ENCODE data around the gene SLC5A1.

The SLC5A1 gene

DNA sequence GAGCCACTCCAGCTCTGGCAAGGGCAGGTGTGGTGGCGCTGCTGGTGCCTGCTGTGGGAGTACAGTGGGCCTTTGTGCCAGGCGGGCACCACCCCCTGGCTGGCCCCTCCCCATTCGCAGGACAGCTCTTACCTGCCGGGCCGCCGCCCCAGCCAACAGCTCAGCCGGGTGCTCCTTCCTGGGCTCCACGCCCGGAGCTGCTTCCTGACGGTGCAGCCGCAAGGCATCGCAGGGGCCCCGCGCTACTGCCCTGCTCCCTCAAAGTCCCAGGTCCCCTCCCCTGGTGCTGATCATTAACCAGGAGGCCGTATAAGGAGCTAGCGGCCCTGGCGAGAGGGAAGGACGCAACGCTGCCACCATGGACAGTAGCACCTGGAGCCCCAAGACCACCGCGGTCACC lies at the start of gene SLC5A1:
SLC5A1 (plus strand) TSS at position 338 of the 400 bp plus-strand sequence; CDS start at position 359, 21 bp downstream.
- DNase-seq (ENCODE audit: low read depth in 2 of 2), result no peak

DNA sequence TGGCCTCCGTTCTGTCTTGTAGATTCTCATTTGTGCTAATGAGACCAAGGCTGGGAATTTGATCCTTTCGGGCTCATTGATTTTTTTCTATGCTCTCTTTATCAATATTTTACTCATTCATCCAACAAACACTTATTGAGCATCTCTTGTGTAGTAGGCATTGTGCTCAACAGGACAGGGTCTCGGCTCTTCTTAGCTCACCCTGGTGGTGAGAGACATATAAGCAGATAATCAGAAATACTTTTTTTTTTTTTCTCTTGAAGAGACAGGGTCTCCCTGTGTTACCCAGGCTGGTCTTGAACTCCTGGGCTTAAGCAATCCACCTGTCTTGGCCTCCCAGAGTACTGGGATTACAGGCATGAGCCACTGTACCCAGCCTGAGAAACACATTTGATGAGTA lies 48.0 kb upstream of the SLC5A1 start:
- DNase-seq (ENCODE audit: low read depth in 2 of 2), result no peak

DNA sequence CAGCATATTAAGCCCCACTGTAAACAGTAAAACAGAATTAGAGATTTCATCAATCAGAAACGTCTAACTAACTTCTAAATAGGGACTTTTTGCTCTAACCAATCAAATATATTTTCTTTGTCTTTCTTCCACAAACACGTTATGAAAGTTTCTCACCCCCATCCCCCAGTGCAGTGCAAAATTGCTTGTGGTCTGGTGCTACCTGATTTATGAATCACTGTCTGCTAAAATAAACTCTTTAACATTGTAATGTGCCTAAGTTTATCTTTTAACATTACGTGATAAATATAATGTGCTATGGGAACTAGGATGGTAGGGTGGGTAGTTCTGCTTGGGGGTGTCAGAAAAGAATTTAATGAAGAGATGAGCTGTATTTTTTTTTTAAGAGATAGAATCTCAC lies 47.3 kb upstream of the SLC5A1 start:
- no peak for DNase-seq (ENCODE audit: low read depth in 2 of 2)

DNA sequence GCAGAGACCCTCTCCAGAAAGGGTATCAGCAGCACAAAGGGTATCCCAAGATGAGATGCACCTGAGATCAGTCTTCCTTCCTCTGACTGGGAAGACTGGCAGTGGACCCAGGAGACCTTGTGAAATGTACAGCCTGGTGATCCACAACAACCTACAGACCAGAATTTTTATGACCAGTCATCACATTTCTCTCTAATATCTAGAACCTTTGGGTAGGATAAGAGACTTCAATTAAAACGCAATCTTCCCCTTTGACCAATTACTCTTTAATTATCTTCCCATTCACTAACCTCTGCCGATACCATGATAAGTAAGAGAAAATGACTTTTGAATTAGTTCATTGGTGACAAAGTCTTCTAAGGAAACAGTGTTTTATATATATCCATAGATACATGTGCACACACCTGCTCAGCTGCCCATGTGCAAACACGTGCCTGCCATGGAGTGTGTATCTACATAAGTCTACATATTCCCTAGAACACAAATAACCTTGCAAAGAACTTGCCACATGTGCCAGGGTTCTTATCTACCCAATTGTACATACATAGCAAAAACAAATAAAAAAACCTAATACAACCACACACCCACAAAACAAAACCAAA lies 44.2 kb upstream of the SLC5A1 start:
- DNase-seq (ENCODE audit: low read depth in 2 of 2), result no peak

DNA sequence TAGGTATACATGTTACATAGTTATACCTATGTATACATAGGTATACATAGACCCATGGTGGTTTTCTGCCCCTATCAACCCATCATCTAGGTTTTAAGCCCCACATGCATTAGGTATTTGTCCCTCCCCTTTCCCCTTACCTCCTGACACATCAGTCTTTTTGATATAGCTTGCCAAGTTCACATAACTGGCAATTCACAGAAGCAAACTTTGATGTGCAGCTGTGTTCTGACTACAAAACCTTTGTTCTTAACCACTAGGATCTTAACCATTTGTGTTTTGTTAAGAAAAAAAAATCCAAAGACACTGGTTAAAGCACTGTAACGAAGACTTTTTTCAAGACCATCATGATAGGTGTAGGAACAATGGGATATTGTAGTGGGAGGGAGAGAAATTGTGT lies 42.9 kb upstream of the SLC5A1 start:
- DNase-seq (ENCODE audit: low read depth in 2 of 2), result no peak

DNA sequence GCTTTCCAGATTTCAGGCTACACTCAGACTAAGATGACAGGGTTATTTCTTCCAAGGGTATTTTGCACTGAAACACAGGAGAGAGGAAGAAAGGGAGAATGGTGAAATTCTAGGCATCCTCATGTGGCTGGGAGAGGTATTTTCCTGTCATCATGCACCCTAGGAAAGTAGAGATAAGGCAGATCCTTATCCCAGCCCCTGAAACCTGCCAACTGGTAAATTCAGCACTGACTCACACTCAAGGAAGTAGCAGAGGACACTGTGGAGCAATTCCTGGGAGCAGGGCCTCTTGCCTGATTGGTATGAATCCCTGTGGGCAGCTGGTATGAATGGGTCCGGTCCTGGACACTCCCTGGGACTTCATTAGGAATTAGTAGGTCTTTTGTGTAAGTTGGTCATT lies 37.6 kb upstream of the SLC5A1 start:
- DNase-seq (ENCODE audit: low read depth in 2 of 2), result no peak

DNA sequence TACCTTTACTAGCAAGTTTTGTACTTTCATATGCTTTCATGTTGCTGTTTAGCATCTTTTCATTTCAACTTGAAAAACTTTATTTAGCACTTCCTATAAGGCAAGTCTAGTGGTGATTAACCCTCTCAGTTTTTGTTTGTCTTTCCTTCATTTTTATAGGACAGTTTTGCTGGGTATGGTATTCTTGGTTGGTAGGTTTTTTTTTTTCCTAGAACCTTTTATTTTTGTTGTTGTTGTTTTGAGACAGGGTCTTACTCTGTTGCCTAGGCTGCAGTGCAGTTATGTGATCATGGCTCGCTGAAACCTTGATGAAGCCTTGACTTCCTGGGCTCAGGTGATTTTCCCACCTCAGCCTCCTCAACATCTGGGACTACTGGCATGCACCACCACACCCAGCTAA lies 29.9 kb upstream of the SLC5A1 start:
- no peak for DNase-seq (ENCODE audit: low read depth in 2 of 2)

DNA sequence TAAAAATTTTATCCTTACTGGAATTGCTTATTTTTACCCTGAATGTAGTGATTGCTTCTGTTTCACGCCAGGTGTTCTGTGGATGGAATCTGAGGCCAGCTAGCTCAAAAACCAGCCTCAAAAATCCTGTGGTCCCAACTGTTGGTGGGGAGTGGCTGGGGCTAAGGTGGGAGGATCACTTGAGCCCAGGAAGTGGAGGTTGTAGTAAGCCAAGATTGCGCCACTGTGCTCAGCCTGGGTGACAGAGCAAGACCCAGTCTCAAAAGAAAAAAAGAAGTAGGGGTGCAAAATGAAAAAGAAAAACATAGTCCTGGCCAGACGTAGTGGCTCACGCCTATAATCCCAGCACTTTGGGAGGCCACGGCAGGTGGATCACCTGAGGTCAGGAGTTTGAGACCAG lies 27.0 kb upstream of the SLC5A1 start:
- DNase-seq (ENCODE audit: low read depth in 2 of 2), result no peak

DNA sequence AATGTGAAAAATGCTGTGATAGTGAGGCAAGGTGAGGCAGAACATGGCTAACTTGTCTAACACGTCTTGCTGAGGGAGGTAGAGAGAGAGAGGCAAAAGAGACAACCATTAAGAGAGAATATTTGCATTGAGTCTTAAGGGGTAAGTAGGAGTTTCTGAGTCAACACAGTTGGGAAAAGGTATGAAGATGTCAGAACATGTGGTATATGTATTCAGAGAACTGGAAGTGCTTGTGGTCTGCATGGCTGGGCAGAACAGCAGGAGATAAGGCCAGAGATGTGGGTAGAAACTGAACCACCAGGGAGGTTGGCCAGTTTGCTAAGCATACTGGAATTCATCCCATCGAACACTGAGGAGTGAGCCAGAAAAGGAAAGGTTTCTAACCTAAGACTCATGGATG lies 25.0 kb upstream of the SLC5A1 start:
- no peak for DNase-seq (ENCODE audit: low read depth in 2 of 2)

DNA sequence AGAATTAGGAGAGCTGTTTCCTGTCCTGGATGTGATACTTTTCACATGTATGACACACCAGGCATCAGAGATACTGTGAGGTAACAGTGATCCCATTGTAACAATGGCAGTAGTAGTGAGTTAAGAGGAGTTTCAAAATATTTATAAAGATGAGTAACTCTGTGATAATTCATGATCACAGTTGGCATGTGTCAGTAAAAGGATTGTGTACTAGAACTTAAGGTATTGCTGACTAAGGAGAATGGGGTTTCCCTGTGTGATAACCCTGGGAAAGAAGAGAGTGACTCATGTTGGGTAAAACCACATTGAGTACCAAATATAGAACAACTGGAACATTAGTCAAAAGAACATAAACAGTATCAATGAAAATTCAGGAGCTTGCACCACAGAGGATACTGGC lies 22.9 kb upstream of the SLC5A1 start:
- DNase-seq (ENCODE audit: low read depth in 2 of 2), result no peak

DNA sequence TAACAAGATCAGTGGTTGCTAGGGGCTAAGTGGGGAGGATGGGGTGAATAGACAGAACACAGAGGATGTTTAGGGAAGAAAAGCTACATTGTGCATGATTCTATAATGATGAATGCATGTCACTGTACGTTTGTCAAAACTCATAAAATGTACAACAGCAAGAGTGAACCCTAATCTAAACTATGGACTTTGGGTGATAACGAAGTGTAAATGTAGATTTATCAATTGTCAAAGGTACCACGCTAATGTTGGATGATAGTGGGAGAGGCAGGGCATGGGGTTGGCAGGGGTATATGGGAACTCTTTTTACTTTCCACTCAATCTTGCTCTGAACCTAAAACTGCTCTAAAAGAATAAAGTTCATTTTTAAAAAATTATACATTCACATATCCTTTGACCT lies 21.3 kb upstream of the SLC5A1 start:
- DNase-seq (ENCODE audit: low read depth in 2 of 2), result no peak

DNA sequence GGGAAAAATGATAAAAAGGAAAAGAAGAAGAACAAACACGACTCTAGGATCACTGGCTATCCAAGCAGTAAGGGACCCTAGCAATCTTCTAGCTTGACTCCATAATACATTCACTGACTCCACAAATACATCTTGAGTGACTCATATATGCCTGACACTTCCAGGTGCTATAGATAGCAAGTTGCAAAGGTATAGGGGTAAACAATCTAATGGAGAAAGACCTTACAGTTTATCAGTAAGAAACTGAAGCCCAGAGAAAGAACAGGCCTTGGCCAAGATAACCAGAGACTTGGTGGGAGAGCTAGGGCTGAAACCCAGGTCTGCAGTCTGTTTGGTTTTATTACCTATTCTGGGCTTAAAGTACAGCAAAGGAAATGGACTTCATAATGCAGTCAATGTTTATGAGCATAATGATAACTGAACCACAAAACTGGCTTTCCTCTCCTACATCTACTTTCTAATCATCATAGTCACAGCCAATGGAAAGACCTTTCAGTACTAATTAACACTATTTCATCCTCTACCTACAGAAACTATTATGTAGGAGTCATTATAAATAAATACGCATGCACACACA lies 19.7 kb upstream of the SLC5A1 start:
- no peak for DNase-seq (ENCODE audit: low read depth in 2 of 2)

DNA sequence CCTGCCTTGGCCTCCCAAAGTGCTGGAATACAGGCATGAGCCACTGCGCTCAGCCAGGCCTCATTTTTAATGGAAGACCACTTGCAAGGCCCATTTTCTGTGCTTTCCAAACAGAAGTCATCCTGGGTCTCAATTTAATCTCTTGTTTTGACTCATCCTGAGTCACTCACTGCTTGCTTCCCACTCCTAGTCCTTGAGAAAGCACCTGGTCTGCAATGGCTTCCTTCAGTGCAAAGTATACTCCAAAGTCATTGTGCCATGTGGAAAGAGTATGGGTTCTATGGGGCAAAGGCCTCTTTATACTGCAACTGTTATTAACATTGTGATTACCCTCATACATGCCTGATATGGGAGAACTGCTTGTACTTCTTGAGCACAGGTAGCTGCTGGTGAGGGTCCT lies 18.3 kb upstream of the SLC5A1 start:
- DNase-seq (ENCODE audit: low read depth in 2 of 2), result no peak

DNA sequence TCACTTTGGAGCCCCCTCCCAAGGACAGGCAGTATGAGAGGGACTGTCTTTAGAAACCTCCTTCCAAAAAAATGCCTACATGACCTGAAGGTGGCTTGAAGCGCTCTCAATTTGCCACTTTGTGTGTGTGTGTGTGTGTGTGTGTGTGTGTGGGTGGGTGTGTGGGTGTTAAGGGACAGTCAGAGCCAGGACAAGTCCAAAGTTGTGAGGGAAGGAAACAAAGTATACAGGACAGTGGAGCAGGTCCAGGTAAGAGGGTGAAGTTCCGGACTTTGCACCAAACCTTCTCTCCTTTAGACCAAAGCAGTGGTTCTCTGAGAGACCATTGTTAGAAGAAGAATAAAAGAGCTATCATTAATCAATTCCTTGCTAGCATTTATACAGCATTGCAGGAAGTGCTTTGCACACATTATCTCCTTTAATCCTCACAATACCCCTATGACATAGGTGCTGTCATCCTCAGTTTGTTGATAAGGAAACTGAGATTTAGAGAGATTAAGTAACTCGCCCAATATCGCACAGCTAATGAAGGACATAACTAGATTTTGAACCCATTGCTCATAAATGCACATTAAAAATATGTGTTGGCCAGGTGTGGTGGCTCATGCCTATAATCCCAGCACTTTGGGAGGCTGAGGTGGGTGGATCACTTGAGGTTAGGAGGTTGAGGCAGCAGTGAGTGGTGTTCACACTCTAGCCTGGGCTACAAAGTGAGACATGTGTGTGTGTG lies 12.4 kb upstream of the SLC5A1 start:
- no peak for DNase-seq (ENCODE audit: low read depth in 2 of 2)

DNA sequence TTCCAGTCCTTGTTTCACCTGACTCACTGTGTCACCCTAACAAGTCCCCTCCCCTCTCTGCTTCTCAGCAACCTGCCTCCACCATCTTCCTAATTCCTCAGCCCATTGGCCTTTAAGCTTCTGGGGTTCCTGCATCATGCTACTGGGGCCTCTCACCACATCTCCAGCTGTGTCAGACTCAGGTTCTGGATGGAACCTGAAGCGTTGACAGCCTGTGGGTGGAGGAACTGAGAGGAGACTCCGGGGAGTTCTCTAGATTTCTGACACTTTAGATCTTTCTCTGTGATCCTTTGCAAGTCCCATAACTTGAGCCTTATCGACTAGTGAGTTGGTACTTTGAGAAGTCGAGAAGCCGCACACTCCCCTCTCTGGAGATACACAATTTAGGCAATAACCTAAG lies 11.6 kb upstream of the SLC5A1 start:
- no peak for DNase-seq (ENCODE audit: low read depth in 2 of 2)

DNA sequence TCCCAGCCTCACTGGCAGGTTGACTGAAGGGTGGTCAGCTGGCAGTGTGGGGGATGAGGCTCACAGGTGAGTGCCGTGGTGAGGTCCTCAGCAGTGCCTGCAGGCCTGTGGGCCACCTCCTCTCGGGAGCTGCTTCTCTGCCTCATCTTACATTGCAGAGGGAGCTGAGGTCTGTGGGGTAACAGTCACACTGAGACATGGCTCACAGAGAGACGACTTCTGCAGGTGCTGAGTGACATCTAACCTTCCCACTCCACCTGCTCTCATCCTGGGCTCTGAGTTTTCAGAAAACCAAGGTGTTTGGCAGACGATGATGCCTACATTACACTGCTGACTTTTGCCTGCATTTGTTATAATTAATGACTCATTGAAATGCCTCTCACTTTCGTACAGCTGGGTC lies 8.8 kb upstream of the SLC5A1 start:
- DNase-seq (ENCODE audit: low read depth in 2 of 2), result no peak

DNA sequence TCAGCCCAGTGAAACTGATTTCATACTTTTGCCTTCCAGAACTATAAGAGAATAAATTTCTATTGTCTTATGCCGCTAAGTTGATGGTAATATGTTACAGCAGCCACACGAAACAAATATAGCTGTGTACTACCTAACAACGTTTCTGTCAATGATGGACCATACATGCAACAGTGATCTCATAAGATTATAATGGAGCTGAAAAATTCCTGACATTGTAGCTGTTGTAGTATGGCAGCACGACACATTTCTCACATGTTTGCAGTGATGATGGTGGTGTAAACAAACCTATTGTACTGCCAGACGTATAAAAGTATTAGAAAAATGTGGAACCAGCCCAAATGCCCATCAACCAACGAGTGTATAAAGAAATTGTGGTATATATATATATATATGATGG lies 5.8 kb upstream of the SLC5A1 start:
- no peak for DNase-seq (ENCODE audit: low read depth in 2 of 2)

DNA sequence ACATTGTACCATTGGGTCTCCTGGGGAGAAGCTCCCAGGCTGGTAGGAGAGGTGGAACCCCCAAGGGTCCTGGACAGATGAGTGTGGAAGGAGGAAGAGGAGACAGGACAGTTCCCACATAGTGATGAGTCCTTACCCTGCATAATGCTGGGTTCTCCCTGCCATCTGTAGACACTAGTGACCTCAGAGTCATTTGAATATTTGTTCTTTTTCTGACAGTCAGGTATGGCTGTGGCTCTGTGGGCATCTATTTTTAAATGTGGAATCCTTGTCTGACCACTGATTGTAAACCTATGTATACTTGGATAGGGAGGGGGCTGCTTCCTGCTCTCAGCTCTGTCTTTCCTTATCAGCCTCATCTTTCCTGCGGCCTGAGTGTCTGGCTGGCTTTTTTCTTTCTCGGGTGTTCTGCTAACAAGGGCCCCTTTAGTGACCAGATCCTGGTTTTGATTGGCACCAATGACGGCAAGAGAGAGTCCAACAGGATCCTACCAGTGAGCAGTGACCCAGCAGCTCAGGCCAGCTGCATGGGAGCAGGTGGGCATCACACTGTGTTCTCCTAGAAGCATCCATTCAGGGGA lies 2.6 kb upstream of the SLC5A1 start:
- DNase-seq (ENCODE audit: low read depth in 2 of 2), result no peak

DNA sequence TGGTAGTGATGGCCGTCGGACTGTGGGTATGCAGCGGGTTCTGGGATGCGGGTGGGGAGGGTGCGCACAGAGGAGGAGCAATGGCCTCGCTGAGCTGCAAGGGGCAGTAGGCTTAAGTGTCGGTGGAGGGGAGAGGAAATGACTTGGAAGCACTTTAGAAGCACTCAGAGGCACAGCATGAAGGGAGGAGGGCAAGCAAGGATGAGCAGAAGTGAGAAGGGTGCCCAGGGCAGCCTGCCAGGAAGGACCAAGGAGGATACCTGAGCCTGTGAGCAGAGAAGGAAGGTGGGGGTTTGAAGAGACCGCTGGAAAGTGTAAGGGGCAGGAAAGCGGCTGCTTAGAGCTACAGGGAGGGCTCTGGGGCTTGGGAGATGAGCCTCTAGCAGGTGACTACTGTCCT lies 330 bp downstream of the SLC5A1 start:
- DNase-seq (ENCODE audit: low read depth in 2 of 2), result no peak

DNA sequence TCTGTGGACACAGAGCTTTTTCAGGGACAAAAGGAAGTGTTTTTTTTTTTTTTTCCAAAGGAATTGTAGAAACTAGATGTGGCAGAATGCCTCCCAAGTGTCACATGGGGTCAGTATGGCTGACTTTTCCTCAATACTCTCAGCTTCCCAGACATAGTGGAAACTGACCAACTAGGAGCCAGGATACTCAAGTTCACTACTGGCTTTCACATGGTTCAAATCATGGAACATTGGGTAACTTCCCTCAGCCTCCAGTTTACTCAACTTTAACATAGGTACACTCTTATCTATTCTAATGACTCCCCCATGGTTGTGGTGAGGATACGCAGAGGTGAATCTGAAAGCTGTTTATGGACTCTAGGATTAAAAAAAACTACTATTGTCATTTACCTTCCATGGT lies 1.4 kb downstream of the SLC5A1 start:
- no peak for DNase-seq (ENCODE audit: low read depth in 2 of 2)

DNA sequence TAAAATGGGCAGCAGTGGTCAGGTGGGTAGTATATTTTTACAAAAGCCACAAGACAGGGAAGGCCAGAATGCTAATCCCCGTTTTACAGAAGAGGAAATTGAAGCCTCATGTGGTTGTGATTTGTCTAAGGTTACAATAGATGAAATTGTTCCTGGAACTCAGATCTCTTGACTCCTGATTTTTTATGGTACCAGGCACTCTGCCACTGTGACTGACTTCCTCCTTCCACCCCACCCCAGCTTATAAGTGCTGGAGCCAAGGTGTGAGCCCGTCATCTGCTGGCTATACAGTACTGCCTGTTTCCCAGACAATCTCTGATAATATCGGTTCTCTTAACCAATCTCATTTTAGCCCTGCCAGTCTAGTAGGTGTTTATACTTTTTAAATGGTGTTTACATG lies 1.9 kb downstream of the SLC5A1 start:
- DNase-seq (ENCODE audit: low read depth in 2 of 2), result no peak

DNA sequence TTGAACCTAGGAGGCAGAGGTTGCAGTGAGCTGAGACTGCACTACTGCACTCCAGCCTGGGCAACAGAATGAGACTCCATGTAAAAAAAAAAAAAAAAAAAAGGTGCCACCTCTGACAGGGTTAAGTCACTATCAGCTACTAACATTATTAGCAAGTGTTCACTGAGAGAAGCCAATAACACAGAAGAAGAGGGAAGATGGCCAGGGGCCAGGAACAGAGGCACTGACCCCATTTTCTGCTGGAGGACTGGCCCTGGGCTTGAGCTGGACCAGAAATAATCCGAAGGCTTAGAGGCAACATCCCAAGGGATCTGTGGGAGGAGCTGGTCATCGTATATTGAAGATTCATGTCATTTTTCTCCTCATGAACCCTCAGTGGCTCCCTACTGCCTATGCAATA lies 5.0 kb downstream of the SLC5A1 start:
- no peak for DNase-seq (ENCODE audit: low read depth in 2 of 2)
